K562 (cell line): ENCODE data around the gene MGAT5. TPM values are rescaled to one million over a fixed set of nuclear protein-coding genes. Genes with fewer than 3 reads are reported as not detected.

ENCODE experiments used
- ATAC-seq: fragments of 200-7000 bp; cut with Tn5 transposase; 3 replicates; pipeline ENCODE4 v1.9.1; 2020; ENCODE audit warnings: moderate library complexity
- BruUV-seq: library from RNA; stranded (reverse); fragments of 400-500 nt; replicated peaks from 2 replicates; lab custom pipeline; 2021; lab: Mats Ljungman, UMichigan
- CTCF ChIA-PET: fragments of 300-600 bp; formaldehyde crosslinking; extraction: SDS; loops from one replicate; lab custom pipeline; 2021; ENCODE audit warnings: low intra/inter-chr PET ratio; lab: Yijun Ruan, JAX
- POLR2A ChIA-PET: fragments of 300-600, 350-650 bp; sonication (Branson Sonifier 250); formaldehyde crosslinking; extraction: SDS; loops from one replicate; lab custom pipeline; 2021; ENCODE audit warnings: antibody characterized with exemption, inconsistent platforms; lab: Yijun Ruan, JAX
- DNase-seq, 4 experiments: peaks; one replicate each; pipeline versions ENCODE4 v3.0.0 to v3.0.0-alpha.2; 2011 to 2018; ENCODE audit warnings: low spot score in 3 of 4, mixed read lengths in 3 of 4; ENCODE audit errors: extremely low read depth in 1 of 4
- FAIRE-seq: peaks from 2 replicates; lab custom pipeline; 2011; peaks lifted over from hg19 to GRCh38; lab: Jason Lieb, UNC
- H2AFZ ChIP-seq: 2 replicates; pipeline ENCODE4 v1.6.0; 2011; ENCODE audit warnings: low read depth, low read length, control low read depth, inconsistent platforms
- H3K27ac ChIP-seq: fragments of 200-600 bp; 3 replicates; pipeline ENCODE4 v1.8.0; 2011; ENCODE audit warnings: low read depth, mild to moderate bottlenecking, control low read depth, inconsistent platforms, low read length, moderate library complexity, mixed read lengths; ENCODE audit errors: extremely low read depth
- H3K27me3 ChIP-seq, 2 experiments: fragments of 300-600 bp in 1 of 2; 2 replicates in 1 of 2; 3 replicates in 1 of 2; pipeline versions ENCODE4 v1.6.0 to v1.8.0; 2011; ENCODE audit warnings: inconsistent platforms in 2 of 2, low read length in 2 of 2, mild to moderate bottlenecking in 1 of 2, mixed read lengths in 1 of 2, moderate library complexity in 1 of 2; ENCODE audit not compliant: control insufficient read depth in 2 of 2, insufficient read depth in 2 of 2
- H3K36me3 ChIP-seq: fragments of 300-600 bp; 3 replicates; pipeline ENCODE4 v1.8.0; 2011; ENCODE audit warnings: mild to moderate bottlenecking, low read length, inconsistent platforms; ENCODE audit not compliant: control insufficient read depth, insufficient read depth
- H3K4me1 ChIP-seq, 2 experiments: fragments of 200-600 bp in 1 of 2; replicated peaks in 1 of 2; 2 replicates in 1 of 2; 3 replicates in 1 of 2; pipeline versions ENCODE4 v1.5.1 to v1.8.0; 2011; ENCODE audit warnings: inconsistent platforms in 2 of 2, low read length in 2 of 2, mild to moderate bottlenecking in 1 of 2, mixed read lengths in 1 of 2, moderate library complexity in 1 of 2; ENCODE audit not compliant: control insufficient read depth in 2 of 2, insufficient read depth in 2 of 2
- H3K4me2 ChIP-seq: 2 replicates; pipeline ENCODE4 v1.6.1; 2011; ENCODE audit warnings: low read length, control low read depth, inconsistent platforms, mixed read lengths; ENCODE audit not compliant: insufficient read depth
- H3K4me3 ChIP-seq: fragments of 200-600 bp; sonication (generic), shearing (Covaris generic); 2 replicates; pipeline ENCODE4 v1.5.1; 2016; ENCODE audit warnings: control low read depth, inconsistent platforms
- H3K79me2 ChIP-seq: fragments of 200-600 bp; 3 replicates; pipeline ENCODE4 v1.8.0; 2011; ENCODE audit warnings: low read length, inconsistent platforms; ENCODE audit not compliant: control insufficient read depth, insufficient read depth
- H3K9ac ChIP-seq, 2 experiments: 2 replicates each; pipeline versions ENCODE4 v1.6.0 to v1.6.1; 2011; ENCODE audit warnings: low read depth in 2 of 2, low read length in 2 of 2, control low read depth in 1 of 2, inconsistent platforms in 1 of 2, mild to moderate bottlenecking in 1 of 2, mixed read lengths in 1 of 2; ENCODE audit not compliant: insufficient read depth in 1 of 2
- H3K9me1 ChIP-seq: one replicate; pipeline ENCODE4 v1.6.0; 2011; ENCODE audit warnings: inconsistent platforms, mild to moderate bottlenecking, low read length, moderate library complexity; ENCODE audit not compliant: control insufficient read depth, insufficient read depth
- H3K9me3 ChIP-seq: replicated peaks from 2 replicates; pipeline ENCODE4 v1.5.1; 2011; ENCODE audit warnings: low read depth, low read length, inconsistent platforms; ENCODE audit not compliant: control insufficient read depth, insufficient read depth
- H4K20me1 ChIP-seq: replicated peaks from 2 replicates; pipeline ENCODE4 v1.6.1; 2011; ENCODE audit warnings: low read length, inconsistent platforms, mixed read lengths; ENCODE audit not compliant: control insufficient read depth, insufficient read depth
- CEBPG ChIP-seq, 3 experiments: fragments of 200-800 bp in 1 of 3; sonication (Bioruptor generic) in 1 of 3; sonication (generic) in 1 of 3; formaldehyde crosslinking in 1 of 3; IDR thresholded peaks in 2 of 3; conservative IDR thresholded peaks in 1 of 3; 2 replicates each; pipeline versions ENCODE4 v1.6.1 to v1.8.0; 2016 to 2022; ENCODE audit warnings: missing compliant biosample characterization in 2 of 3, missing genetic modification characterization in 2 of 3, mild to moderate bottlenecking in 1 of 3, missing genetic modification reagents in 1 of 3
- CREBBP ChIP-seq: IDR thresholded peaks from one replicate; pipeline ENCODE4 v1.6.1; 2012; ENCODE audit warnings: low read depth, mild to moderate bottlenecking, control low read depth, inconsistent platforms, low read length
- CREM ChIP-seq: IDR thresholded peaks from 2 replicates; pipeline ENCODE4 v1.6.1; 2014; ENCODE audit warnings: antibody characterized with exemption, low read depth
- ELF1 ChIP-seq: fragments of 200-800 bp; sonication (Bioruptor generic); IDR thresholded peaks from 2 replicates; pipeline ENCODE4 v1.6.1; 2016; ENCODE audit warnings: missing genetic modification characterization, missing compliant biosample characterization
- GABPB2 ChIP-seq: fragments of 250-450 bp; sonication (Bioruptor Pico); conservative IDR thresholded peaks from 2 replicates; pipeline ENCODE4 v1.5.1; 2021; ENCODE audit warnings: mild to moderate bottlenecking
- POLR2A ChIP-seq: fragments of 450-650 bp; conservative IDR thresholded peaks from 2 replicates; pipeline ENCODE4 v1.6.1; 2016
- SLC30A9 ChIP-seq: fragments of 250-450 bp; sonication (Bioruptor Pico); IDR thresholded peaks from 2 replicates; pipeline ENCODE4 v1.8.0; 2022; ENCODE audit warnings: mild to moderate bottlenecking, moderate library complexity
- ZNF354B ChIP-seq: fragments of 250-450 bp; sonication (Bioruptor Pico); IDR thresholded peaks from 2 replicates; pipeline ENCODE4 v1.4.0; 2020
- ZNF431 ChIP-seq: sonication (generic); formaldehyde crosslinking; IDR thresholded peaks from 2 replicates; pipeline ENCODE4 v1.8.0; 2022; ENCODE audit warnings: mild to moderate bottlenecking, missing genetic modification reagents
- WGBS: fragments of 100-300 bp; shearing (Covaris generic); methylation state at CpG from one replicate; pipeline ENCODE4 v1.1.6; 2016; ENCODE audit warnings: low coverage, mixed read lengths; ENCODE audit not compliant: insufficient coverage; ENCODE audit errors: missing lambda C conversion rate; 5-methylcytosine and 5-hydroxymethylcytosine counted together
- in situ Hi-C: fragments of 300-500 bp; cut with MboI; formaldehyde crosslinking; loops from 4 replicates; pipeline ENCODE4 v1.15.0; 2018; ENCODE audit warnings: inconsistent platforms, mixed read lengths
- intact Hi-C: fragments of 100-400 bp; cut with micrococcal nuclease; formaldehyde crosslinking; loops from 2 replicates; pipeline ENCODE4 v1.14.2; 2022
- polyA plus RNA-seq, 8 experiments: library from polyadenylated mRNA; depleted of rRNA in 4 of 8; stranded (reverse) in 5 of 8; unstranded in 3 of 8; fragments of >200 nt; fragmentation: Nextera tagmentation in 2 of 8; fragmentation: Illumina TruSeq in 1 of 8; extraction: Ambion mirVana in 2 of 8; extraction: Trizol in 1 of 8; gene quantifications; 2 replicates each; pipeline versions ENCODE4 v1.2.1 to v1.2.3, GENCODE V29; 2011 to 2014; ENCODE audit warnings: inconsistent platforms in 1 of 8, missing spikeins in 1 of 8
- total RNA-seq, 7 experiments: library from RNA; depleted of rRNA in 6 of 7; stranded (reverse); fragments of >200 nt in 6 of 7; fragmentation: Illumina TruSeq in 2 of 7; extraction: Trizol in 2 of 7; gene quantifications; 2 replicates each; pipeline versions ENCODE4 v1.2.1 to v1.2.3, GENCODE V29; 2011 to 2021; ENCODE audit warnings: low replicate concordance in 1 of 7
- TF ChIP-seq, protein P1 (sequence below), 3 experiments: fragments of 200-800 bp in 1 of 3; sonication (Bioruptor generic) in 1 of 3; sonication (generic) in 1 of 3; formaldehyde crosslinking in 1 of 3; IDR thresholded peaks; 2 replicates each; pipeline versions ENCODE4 v1.6.1 to v1.8.0; 2016 to 2022; ENCODE audit warnings: mild to moderate bottlenecking in 2 of 3, missing compliant biosample characterization in 2 of 3, missing genetic modification characterization in 2 of 3, missing genetic modification reagents in 1 of 3
- TF ChIP-seq, protein P2 (sequence below): fragments of 450-650 bp; IDR thresholded peaks from 2 replicates; pipeline ENCODE4 v1.6.1; 2018; ENCODE audit warnings: mild to moderate bottlenecking, low read depth; ENCODE audit not compliant: partially characterized antibody

The MGAT5 gene
- total and polyA plus RNA-seq, 9 of the 15 experiments (the other 6 are each of a cell fraction or from before 2014, with no cell fraction given): 1.6 to 18.6 (median 11.1) TPM

DNA sequence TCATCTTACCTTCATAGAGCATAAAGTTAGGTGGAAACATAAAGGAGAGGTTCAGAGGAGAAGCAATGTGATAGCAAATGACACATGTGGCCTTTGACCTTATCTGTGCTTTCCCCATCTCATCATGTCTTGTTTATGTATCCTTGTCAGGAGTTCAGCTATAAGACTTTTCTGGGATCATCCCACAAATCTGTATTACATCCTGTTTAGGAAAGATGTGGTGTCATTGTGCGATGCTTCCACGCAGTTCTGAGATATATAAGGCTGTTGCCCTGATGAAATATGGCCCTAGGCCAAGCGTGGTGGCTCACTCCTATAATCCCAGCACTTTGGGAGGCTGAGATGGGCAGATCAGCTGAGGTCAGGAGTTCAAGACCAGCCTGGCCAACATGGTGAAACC is 15.5 kb upstream of the MGAT5 start (continued):
- no peak for TF ChIP-seq SLC30A9 (CRISPR knock-in tag)
- TF ChIP-seq ZNF431 (CRISPR knock-in tag): no peak
- TF ChIP-seq POLR2A: no peak
- no peak for TF ChIP-seq ZNF354B (CRISPR knock-in tag)

DNA sequence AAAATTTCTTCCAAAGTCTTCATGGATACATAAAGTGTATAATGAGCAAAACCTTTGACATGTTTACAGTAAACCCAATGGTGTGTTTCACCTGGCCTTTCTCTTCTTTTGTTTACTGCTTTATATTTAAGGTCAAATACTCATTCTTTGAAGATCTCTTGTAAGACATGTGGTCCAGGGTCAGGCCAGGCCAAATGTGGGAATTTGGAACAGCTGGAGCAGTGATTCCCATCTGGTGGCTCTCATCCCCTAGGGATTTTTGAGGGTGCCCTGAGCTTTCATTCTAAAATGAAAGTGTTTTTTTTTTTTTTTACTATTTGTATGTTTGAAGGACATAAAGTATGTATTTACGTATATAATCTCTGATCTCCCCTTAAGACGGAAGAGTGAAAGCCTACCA is 13.8 kb upstream of the MGAT5 start:
- in situ Hi-C loops: loop anchor here (10.0 kb wide), 1 partner anchor 125 kb away; no protein-coding TSS in a partner anchor
- FAIRE-seq (no peak), ATAC-seq (no peak), DNase-seq (no peak)
- 83% methylated on average over 2 of the region's 2 CpGs for WGBS
- no peak overlapping the region for H2AFZ ChIP-seq
- no peaks in the 10 kb centered on the region for H3K9me3 ChIP-seq
- H3K27ac ChIP-seq: no peak overlapping the region
- POLR2A ChIA-PET: no interaction called here
- no peaks in the 10 kb centered on the region for H4K20me1 ChIP-seq
- H3K27me3 ChIP-seq: no peaks in the 10 kb centered on the region
- peaks cover under 1 to 3% of the 10 kb centered on the region in 2 experiments; a peak in 2 of 5 replicates for H3K4me1 ChIP-seq
- BruUV-seq: no TSS peak
- H3K4me3 ChIP-seq: no peak overlapping the region
- no peaks in the 10 kb centered on the region for H3K79me2 ChIP-seq
- no peak overlapping the region for H3K4me2 ChIP-seq
- CTCF ChIA-PET: no interaction called here
- H3K9ac ChIP-seq: no peak overlapping the region
- no peaks in the 10 kb centered on the region for H3K9me1 ChIP-seq
- intact Hi-C loops: no loop called here
- TF ChIP-seq CREBBP (no peak), ELF1 (tag) (no peak)
- no peaks in the 10 kb centered on the region for H3K36me3 ChIP-seq

DNA sequence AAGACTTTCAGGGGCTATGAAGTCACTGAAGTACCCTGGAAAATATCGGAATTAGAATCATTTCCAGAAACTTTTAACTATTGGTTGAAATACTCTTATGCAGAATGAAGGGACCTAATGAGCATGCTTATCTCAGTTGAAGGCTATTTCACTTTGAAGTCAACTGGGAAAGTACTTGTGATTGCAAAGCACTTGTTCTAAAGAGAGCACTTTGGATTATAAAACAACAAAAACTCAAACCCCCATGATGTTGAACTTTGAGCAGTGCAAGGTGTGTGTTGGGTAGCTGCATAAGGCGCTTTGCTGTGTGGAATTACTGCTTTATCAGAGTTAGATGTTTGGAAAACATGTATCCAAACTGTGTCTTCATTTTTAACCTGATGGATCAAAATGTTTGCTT is 12.0 kb upstream of the MGAT5 start:
- H3K9me1 ChIP-seq: no peaks in the 10 kb centered on the region
- H4K20me1 ChIP-seq: peaks cover 5% of the 10 kb centered on the region
- no peak overlapping the region for H3K4me3 ChIP-seq
- H3K9me3 ChIP-seq: no peaks in the 10 kb centered on the region
- ATAC-seq (no peak), DNase-seq (no peak), FAIRE-seq (no peak)
- no peak overlapping the region for H2AFZ ChIP-seq
- no peaks in the 10 kb centered on the region for H3K27me3 ChIP-seq
- H3K79me2 ChIP-seq: no peaks in the 10 kb centered on the region
- H3K4me2 ChIP-seq: no peak overlapping the region
- H3K27ac ChIP-seq: no peak overlapping the region
- in situ Hi-C loops (loop anchor here (10.0 kb wide), 1 partner anchor 127 kb away; no protein-coding TSS in a partner anchor), intact Hi-C loops (no loop called here)
- no peak overlapping the region for H3K9ac ChIP-seq
- no TSS peak for BruUV-seq
- WGBS: 19% methylated on average over 2 of the region's 2 CpGs
- POLR2A ChIA-PET: no interaction called here
- CTCF ChIA-PET: no interaction called here
- H3K36me3 ChIP-seq: no peaks in the 10 kb centered on the region
- H3K4me1 ChIP-seq: peaks cover 4 to 8% of the 10 kb centered on the region in 2 experiments; a peak in 2 of 5 replicates
- TF ChIP-seq GABPB2 (no peak), CEBPG (CRISPR knock-in tag; IDR thresholded peaks at IDR 0.05) (no peak), CEBPG (tag; conservative IDR thresholded peaks at IDR 0.05 in 1 of 2, IDR thresholded peaks at IDR 0.05 in 1 of 2) (no peak), CREM (no peak)
- TF ChIP-seq, protein P1, sequence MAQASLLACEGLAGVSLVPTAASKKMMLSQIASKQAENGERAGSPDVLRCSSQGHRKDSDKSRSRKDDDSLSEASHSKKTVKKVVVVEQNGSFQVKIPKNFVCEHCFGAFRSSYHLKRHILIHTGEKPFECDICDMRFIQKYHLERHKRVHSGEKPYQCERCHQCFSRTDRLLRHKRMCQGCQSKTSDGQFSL (CRISPR knock-in tag; IDR thresholded peaks at IDR 0.05): no peak
- TF ChIP-seq, protein P1 (tag; IDR thresholded peaks at IDR 0.05): no peak
- TF ChIP-seq, protein P2, sequence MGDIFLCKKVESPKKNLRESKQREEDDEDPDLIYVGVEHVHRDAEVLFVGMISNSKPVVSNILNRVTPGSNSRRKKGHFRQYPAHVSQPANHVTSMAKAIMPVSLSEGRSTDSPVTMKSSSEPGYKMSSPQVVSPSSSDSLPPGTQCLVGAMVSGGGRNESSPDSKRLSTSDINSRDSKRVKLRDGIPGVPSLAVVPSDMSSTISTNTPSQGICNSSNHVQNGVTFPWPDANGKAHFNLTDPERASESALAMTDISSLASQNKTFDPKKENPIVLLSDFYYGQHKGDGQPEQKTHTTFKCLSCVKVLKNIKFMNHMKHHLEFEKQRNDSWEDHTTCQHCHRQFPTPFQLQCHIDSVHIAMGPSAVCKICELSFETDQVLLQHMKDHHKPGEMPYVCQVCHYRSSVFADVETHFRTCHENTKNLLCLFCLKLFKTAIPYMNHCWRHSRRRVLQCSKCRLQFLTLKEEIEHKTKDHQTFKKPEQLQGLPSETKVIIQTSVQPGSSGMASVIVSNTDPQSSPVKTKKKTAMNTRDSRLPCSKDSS: no peak
